GM19395 (cell line): Measurements from ENCODE around the gene TSACC.

Source experiments
- ATAC-seq: cut with Tn5 transposase; IDR thresholded peaks from one replicate; pipeline ENCODE4 v1.9.1; 2021; ENCODE audit warnings: mild to moderate bottlenecking, moderate library complexity; ENCODE audit not compliant: unreplicated experiment

TSACC gene

GRCh38 chr1:156372876-156373275, 34.5 kb downstream of the TSACC start:
- ATAC-seq = no peak

DNA sequence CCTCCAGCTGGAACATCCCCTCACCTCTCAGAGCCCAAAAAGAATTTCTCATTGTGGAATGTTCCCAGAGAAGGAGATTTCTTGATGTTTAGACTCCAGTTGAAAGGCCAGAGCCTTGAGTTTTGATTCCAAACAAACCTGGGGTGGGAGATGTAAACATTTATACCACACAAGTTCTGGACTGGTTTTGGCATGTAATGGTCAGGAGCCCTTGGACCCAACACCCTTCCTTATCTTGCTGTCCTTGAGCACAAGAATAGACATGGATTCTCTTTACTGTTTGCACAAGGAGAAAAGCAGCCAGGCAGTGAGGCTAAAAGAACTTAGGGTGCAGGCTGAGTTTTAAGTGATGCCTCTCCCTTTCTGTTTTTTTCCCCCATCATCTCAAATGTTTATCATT, 35.2 kb downstream of the TSACC start:
- ATAC-seq = no peak

DNA sequence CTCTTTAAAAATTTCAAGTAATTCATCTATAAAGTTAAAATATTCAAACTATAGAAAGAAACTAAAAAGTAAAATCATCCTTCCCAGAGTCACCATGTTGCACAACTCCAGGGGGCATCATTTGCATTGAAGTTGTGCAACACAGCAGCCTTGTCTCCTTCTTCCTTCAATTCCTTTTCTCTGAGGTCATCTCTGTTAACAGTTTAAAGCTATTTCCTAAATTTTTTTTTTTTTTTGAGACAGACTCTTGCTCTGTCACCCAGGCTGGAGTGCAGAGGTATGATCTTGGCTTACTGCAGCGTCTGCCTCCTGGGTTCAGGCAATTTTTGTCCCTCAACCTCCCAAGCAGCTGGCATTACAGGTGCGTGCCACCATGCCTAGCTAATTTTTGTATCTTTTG, 37.8 kb downstream of the TSACC start:
- no peak for ATAC-seq

DNA sequence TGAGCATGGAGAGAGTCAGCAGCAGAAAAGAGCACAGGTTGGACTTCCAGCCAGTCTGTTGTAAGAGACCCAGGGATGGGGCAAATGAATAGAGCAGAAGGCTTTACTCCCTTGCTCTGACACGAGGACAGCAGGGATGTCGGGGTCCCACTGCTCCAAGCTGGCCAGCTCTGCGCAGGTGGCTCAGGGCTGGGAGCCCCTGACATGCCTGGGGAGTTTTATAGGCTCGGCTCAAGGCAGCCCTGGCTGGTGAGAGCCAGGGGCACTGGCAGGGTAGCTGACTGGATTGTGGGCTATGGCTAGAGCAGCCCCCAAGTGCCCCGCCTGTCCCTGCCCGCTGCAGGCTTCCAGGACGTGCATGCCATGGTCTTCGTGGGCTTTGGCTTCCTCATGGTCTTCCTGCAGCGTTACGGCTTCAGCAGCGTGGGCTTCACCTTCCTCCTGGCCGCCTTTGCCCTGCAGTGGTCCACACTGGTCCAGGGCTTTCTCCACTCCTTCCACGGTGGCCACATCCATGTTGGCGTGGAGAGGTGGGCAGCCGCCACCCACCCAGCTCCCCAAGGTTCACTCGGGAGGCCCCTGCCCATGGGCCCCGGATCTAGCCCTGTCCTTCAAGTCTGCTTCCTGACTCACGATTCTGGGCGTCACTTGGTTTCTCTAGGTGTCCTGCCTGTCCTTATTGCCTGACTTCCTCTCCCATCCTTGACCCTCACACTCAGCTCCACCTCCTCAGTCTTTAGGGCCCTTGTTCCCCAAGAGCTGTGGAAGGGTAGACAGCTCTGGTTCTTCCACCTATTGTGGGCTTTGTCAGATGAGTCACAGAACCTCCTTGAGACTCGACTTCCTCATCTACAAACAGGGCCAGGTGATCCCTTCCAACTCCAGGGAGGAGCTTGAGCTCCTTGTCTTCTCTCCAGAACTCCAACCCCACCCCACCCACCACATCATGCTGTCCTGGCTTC, 38.9 kb downstream of the TSACC start:
- ATAC-seq = no peak

- no peak for ATAC-seq
Observed at GRCh38 chr1:156378557-156378956, 40.2 kb downstream of the TSACC start.

GRCh38 chr1:156379420-156380165, 41.3 kb downstream of the TSACC start:
- no peak for ATAC-seq

DNA sequence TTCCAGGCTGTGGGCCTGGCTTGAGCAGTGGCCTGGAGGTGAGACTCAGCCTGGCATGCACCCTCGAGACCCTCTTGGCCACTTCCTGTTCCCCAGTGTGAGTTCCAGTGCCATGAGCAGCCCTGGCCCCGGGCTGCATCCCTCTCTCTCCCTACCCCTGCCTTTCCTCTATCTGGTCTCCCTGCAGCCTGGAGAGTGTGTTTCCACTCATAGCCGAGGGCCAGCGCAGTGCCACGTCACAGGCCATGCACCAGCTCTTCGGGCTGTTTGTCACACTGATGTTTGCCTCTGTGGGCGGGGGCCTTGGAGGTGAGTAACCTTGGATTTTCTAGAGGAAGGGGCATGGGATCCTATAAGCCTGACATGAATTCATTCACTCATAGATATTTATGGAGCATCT, 44.2 kb downstream of the TSACC start:
- no peak for ATAC-seq

DNA sequence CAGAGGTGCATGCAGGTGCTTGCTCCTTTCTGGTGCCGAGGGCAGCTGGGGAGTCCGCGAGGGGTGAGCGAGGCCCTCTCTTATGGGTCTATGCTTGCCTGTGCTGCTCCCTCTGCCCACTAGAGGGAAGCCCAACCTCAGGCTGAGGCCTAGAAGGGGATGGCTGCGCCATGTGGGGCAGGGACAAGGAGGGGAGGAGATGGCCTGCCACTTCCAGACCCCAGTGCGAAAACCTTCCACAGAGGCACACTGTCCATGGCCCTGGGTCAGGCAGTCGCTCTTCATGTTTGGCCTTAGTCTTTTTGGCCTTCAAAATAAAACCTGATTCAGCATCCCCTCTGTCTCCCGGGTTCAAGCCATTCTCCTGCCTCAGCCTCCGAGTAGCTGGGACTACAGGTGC, 44.7 kb downstream of the TSACC start:
- no peak for ATAC-seq

DNA sequence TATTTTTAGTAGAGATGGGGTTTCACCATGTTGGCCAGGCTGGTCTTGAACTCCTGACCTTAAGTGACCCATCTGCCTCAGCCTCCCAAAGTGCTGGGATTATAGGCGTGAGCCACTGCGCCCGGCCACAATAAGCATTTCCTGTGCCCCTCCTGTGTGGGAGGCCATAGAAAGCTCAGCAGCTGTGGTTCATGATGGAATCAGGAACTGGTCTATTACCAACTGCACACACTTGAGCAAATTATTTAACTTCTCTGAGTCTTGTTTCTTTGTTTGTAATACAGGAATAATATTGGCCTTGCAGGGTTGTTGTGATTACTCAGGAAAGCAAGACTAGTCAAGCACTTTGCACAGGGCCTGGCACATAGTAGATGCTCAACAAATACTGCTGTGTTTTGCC, 45.7 kb downstream of the TSACC start:
- no peak for ATAC-seq

GRCh38 chr1:156384658-156385057, 46.3 kb downstream of the TSACC start:
- no peak for ATAC-seq

- ATAC-seq = no peak
Observed at GRCh38 chr1:156385534-156386031, 47.3 kb downstream of the TSACC start.

- ATAC-seq = no peak
Observed at GRCh38 chr1:156386134-156386901, 48.0 kb downstream of the TSACC start.

DNA sequence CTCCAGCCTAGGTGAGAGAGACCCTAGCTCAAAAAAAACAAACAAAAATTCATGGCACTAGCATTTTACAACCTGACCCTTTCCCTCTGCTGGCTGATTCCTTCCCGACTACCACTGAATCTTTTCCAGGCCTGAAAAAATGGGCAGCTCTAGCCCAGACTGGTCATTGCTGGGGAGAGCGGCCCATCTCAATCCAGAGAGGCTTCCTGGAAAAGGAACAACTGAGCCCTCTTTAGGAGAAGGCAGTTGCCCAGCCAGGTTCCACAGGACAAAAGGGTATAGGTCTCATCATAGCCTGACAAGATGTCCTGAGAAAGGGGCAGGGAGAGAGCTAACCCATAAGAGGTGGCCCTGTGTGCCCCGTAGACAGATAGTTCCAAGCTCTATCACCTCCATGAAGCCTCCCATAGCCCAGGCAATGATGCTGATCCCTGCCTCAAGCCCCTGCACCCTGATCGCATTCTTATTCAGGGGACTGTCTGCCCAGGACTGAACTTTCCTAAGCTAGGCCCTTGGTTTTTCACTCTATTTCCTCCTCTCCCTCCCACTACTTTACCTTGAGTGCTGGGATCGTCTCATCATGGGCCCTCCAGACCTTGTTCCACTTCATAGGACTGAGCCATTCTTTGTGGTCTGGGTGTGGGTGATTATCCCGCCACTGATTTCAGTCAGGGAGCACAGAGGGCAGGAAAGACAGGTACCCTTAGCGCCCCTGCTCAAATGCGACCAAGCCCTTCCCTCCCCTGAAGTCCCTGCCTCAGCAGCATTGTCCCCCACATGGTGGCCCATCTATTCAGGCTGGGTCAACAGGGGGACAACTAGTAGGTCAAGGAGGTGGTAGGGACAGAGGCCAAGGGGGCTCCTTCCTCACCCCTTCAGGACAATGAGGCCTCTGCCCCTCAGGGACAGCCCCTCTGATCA, 48.9 kb downstream of the TSACC start:
- no peak for ATAC-seq

GRCh38 chr1:156387870-156388173, 49.5 kb downstream of the TSACC start:
- no peak for ATAC-seq

DNA sequence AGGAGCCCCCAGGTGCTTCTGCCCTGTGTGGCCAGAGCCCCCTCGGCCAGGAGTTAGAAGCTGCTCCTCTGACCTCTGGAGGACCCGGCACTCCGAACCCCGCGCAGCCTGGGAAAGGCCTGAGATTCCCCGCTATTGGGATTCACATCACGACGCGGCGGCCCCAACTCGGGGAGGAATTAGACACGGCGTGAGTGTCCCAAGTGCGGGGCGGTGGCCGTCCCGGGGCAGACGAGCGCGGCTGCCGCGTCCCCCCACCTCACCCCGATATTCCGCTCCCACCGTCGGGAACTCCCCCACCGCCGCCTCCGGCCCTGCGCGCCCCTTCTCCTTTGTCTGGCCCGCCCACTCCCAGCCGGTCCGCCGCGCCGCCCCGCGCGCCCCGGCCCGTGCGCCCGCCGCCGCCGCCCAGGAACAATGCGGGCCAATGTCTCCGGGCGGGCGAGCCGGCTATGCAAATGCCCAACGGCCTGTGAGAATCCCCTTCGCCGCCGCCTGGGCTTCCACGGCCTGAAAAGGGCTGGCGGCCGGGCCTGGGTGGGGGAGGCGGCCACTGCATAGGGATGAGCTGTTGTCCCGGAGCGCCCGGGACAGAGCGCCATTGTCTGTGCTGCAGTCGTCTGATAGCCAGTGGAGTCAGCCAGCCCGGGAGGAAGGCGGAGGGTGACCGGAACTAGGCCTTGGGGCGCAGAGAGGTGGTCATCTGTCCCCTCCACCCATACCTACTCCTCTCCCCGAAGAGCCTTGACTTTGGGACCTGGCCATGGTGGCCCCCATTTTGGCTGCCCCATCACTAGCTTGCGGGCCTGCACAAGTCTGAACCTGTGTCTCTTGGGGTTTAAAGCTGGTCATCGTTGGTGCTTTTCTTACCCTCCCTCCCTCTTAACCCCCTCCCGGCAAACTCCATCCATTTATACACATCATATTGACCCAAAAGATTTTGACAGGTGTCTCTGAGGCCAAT, 50.1 kb downstream of the TSACC start:
- no peak for ATAC-seq

DNA sequence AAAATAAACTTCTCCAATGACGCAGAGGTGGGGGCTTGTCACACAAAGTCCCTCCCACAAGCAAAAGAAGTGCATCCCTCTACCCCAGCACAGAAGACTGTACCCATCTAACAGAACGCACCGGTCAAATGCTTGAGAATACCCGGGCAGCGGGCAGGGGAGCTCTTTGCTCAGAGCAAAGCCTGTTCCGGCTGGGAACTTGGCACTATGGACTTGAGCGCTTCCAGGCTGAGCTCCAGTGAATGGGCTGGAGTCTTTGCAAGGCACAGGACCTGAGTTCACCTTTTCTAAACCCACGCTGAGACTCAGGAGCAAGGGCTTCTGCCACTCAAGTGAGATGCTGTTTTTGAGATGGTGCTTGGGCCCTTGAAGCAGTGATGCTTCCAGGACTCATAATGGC, 51.0 kb downstream of the TSACC start:
- no peak for ATAC-seq

GRCh38 chr1:156390469-156391365, 52.4 kb downstream of the TSACC start:
- no peak for ATAC-seq

GRCh38 chr1:156391366-156391677, 53.0 kb downstream of the TSACC start:
- no peak for ATAC-seq
